SKM-1 (cell line): Measurements from ENCODE around the gene SLC43A1.
"Not testable (repeated sequence)": the region's sequence is repeated elsewhere in the genome, so short reads cannot be mapped to it uniquely, and the experiment has no call there.

ENCODE experiments used
- DNase-seq: peaks from one replicate; lab custom pipeline; 2025; ENCODE audit not compliant: unreplicated experiment; lab: John Stamatoyannopoulos, UW

The SLC43A1 gene

GRCh38 chr11:57461841-57462489, 53.5 kb downstream of the SLC43A1 start:
- no peak for DNase-seq

GRCh38 chr11:57460758-57461749, 54.4 kb downstream of the SLC43A1 start:
- DNase-seq = no peak

- DNase-seq = peak; percentile 23
Observed at GRCh38 chr11:57460022-57460757, 55.3 kb downstream of the SLC43A1 start, which contains the start of gene RTN4RL2. Gene RTN4RL2 (plus strand): TSS chr11:57460528. CDS start chr11:57460866, 338 bp downstream.

- DNase-seq = no peak
Observed at GRCh38 chr11:57459164-57460021, 56.1 kb downstream of the SLC43A1 start.

GRCh38 chr11:57458410-57459163, 56.9 kb downstream of the SLC43A1 start:
- peak; percentile 16 for DNase-seq

- no peak for DNase-seq
Observed at GRCh38 chr11:57458060-57458409, 57.5 kb downstream of the SLC43A1 start.

GRCh38 chr11:57457643-57458023, 57.9 kb downstream of the SLC43A1 start:
- DNase-seq = no peak

GRCh38 chr11:57456960-57457642, 58.4 kb downstream of the SLC43A1 start:
- DNase-seq = peak; percentile 34

- no peak for DNase-seq
Observed at GRCh38 chr11:57453543-57454177, 61.8 kb downstream of the SLC43A1 start.

- DNase-seq = no peak
Observed at GRCh38 chr11:57446055-57446454, 69.4 kb downstream of the SLC43A1 start.

GRCh38 chr11:57445122-57445394, 70.4 kb downstream of the SLC43A1 start:
- not testable (repeated sequence) for DNase-seq

- DNase-seq = no peak
Observed at GRCh38 chr11:57444362-57445121, 71.0 kb downstream of the SLC43A1 start.

GRCh38 chr11:57440744-57441414, 74.6 kb downstream of the SLC43A1 start:
- no peak for DNase-seq

GRCh38 chr11:57439786-57440185, 75.7 kb downstream of the SLC43A1 start:
- DNase-seq = no peak

GRCh38 chr11:57438345-57439285, 76.9 kb downstream of the SLC43A1 start:
- DNase-seq = no peak

GRCh38 chr11:57436031-57436430, 79.5 kb downstream of the SLC43A1 start:
- DNase-seq = no peak
